Adrenal gland (tissue), 12 donors: ENCODE measurements around the gene GUCA2A. TPM values are rescaled to one million over a fixed set of nuclear protein-coding genes. Genes with fewer than 3 reads are reported as not detected.

ENCODE experiments used
- DNase-seq, 7 donors: peaks; one replicate each; pipeline ENCODE4 v3.0.0-alpha.2; 2019 to 2020
- H3K27ac ChIP-seq, 5 donors: fragments of 200-600 bp; sonication (generic) in 4 of 5; 1 replicate in 3 of 5; 2 replicates in 2 of 5; pipeline versions ENCODE4 v1.5.1 to v1.8.0; 2016 to 2020; ENCODE audit warnings: mild to moderate bottlenecking in 1 of 5
- H3K27me3 ChIP-seq: fragments of 200-600 bp; 2 replicates; pipeline ENCODE4 v1.8.0; 2021
- H3K36me3 ChIP-seq, 2 donors: fragments of 200-600 bp; replicated peaks in 1 of 2; 1 replicate in 1 of 2; 2 replicates in 1 of 2; pipeline versions ENCODE4 v1.5.1 to v1.8.0; 2018 to 2022
- H3K4me1 ChIP-seq, 2 donors: fragments of 200-600 bp; replicated peaks in 1 of 2; 1 replicate in 1 of 2; 2 replicates in 1 of 2; pipeline versions ENCODE4 v1.5.1 to v1.8.0; 2018 to 2021
- H3K4me3 ChIP-seq, 4 donors: fragments of 200-600 bp; sonication (generic) in 3 of 4; one replicate each; pipeline ENCODE4 v1.5.1; 2016 to 2018
- H3K9me3 ChIP-seq, 3 donors: fragments of 200-600 bp; sonication (generic) in 1 of 3; replicated peaks in 1 of 3; 1 replicate in 2 of 3; 2 replicates in 1 of 3; pipeline versions ENCODE4 v1.5.1 to v1.8.0; 2016 to 2021
- POLR2A ChIP-seq, 2 donors: fragments of 450-650 bp; IDR thresholded peaks; one replicate each; pipeline ENCODE4 v1.6.1; 2017; ENCODE audit warnings: antibody characterized with exemption in 2 of 2, mild to moderate bottlenecking in 2 of 2, moderate library complexity in 1 of 2
- WGBS, 4 donors: extraction: QIAGEN DNeasy Blood & Tissue Kit in 2 of 4; methylation state at CpG; one replicate each; pipeline versions ENCODE4 v1.1.5 to v1.1.7; 2013 to 2017; 5-methylcytosine and 5-hydroxymethylcytosine counted together
- intact Hi-C, 2 donors: fragments of 100-400 bp; cut with DNase I; formaldehyde crosslinking; loops; one replicate each; pipeline versions ENCODE4 v1.14.1 to v1.15.0; 2022 to 2023
- polyA plus RNA-seq, 3 donors: library from polyadenylated mRNA; stranded (reverse); fragments of 200-250 nt in 2 of 3; fragments of 350-450 nt in 1 of 3; fragmentation: Illumina TruSeq in 1 of 3; extraction: RNeasy Lipid Tissue Mini Kit (QIAGEN cat#74804) in 1 of 3; gene quantifications; one replicate each; pipeline ENCODE4 v1.2.3, GENCODE V29; 2013 to 2014
- total RNA-seq, 9 donors: library from RNA; depleted of rRNA in 4 of 9; stranded (reverse); fragments of >200 nt in 4 of 9; fragments of 120-200 nt in 1 of 9; fragmentation: NEBNext Ultra II Directional in 1 of 9; extraction: Animal tissue kit (Norgen Biotek cat#: 25700) in 1 of 9; gene quantifications; one replicate each; pipeline versions ENCODE4 v1.1.0 to v1.2.4, GENCODE V29; 2013 to 2023
- TF ChIP-seq, protein P1 (sequence below), 6 experiments: fragments of 450-650 bp in 4 of 6; fragments of 200-600 bp in 2 of 6; sonication (generic) in 1 of 6; IDR thresholded peaks; 1 replicate in 5 of 6; 2 replicates in 1 of 6; pipeline versions ENCODE4 v1.5.1 to v1.8.0; 2016 to 2021; ENCODE audit warnings: antibody characterized with exemption in 6 of 6, mild to moderate bottlenecking in 2 of 6, moderate library complexity in 1 of 6
- donor health status: healthy with polysubstance abuse.
- donor health status: Bipolar disorder and iron deficiency.
- donor health status: DM: yes; HTN: yes; CAD: no.
- donor health status: DM: no; HTN: no; CAD: no.
- donor health status: DM: no; HTN: no; CAD: no.
- donor health status: DM: yes; HTN: yes; CAD: no.

The GUCA2A gene
- total and polyA plus RNA-seq, 12 donors = 0.61 TPM; not detected in 11

GRCh38 chr1:42158189-42158588 is 6.4 kb downstream of the GUCA2A start:
- intact Hi-C loops = no loop called here
- WGBS, 4 donors = 49 to 62% (median 59%) methylated on average over 2 of the region's 2 CpGs
- Histone ChIP-seq H3K27me3 (no peaks in the 10 kb centered on the region), H3K9me3 (peaks cover 0 to 11% (median 0%) of the 10 kb centered on the region in 3 donors), H3K4me1 (no peaks in the 10 kb centered on the region), H3K27ac (no peak overlapping the region), H3K4me3 (no peak overlapping the region), H3K36me3 (no peaks in the 10 kb centered on the region)
- TF ChIP-seq, protein P1, sequence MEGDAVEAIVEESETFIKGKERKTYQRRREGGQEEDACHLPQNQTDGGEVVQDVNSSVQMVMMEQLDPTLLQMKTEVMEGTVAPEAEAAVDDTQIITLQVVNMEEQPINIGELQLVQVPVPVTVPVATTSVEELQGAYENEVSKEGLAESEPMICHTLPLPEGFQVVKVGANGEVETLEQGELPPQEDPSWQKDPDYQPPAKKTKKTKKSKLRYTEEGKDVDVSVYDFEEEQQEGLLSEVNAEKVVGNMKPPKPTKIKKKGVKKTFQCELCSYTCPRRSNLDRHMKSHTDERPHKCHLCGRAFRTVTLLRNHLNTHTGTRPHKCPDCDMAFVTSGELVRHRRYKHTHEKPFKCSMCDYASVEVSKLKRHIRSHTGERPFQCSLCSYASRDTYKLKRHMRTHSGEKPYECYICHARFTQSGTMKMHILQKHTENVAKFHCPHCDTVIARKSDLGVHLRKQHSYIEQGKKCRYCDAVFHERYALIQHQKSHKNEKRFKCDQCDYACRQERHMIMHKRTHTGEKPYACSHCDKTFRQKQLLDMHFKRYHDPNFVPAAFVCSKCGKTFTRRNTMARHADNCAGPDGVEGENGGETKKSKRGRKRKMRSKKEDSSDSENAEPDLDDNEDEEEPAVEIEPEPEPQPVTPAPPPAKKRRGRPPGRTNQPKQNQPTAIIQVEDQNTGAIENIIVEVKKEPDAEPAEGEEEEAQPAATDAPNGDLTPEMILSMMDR (IDR thresholded peaks at IDR 0.05) = no peak
- TF ChIP-seq POLR2A (IDR thresholded peaks at IDR 0.05) = no peak
- DNase-seq = no peak

DNA sequence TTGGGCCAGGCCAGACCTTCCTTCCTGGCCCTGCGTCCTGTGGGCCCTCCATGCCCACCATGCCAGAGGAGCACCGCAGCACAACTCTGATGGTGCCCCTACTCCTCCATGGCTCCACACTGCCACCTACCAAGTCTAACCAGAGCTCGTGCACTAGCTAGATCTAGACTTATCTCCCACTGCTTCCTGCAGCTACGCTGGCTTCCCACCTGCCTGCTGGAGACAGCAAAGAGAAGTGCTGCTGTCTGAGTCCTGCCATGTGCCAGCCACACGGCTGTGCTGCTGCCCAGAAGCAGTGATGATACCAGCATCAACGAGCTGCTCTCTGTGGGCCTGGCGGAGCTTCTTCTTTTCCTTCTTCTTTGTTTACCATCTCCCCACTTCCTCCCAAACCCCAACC is 6.9 kb downstream of the GUCA2A start:
- H3K27ac ChIP-seq = no peak overlapping the region
- TF ChIP-seq POLR2A (IDR thresholded peaks at IDR 0.05) = no peak
- TF ChIP-seq, protein P1 (IDR thresholded peaks at IDR 0.05) = no peak
- peaks cover 0 to 11% (median 0%) of the 10 kb centered on the region in 3 donors for H3K9me3 ChIP-seq
- H3K36me3 ChIP-seq = no peaks in the 10 kb centered on the region
- WGBS, 4 donors = 64 to 75% (median 71%) methylated on average over 7 of the region's 7 CpGs
- no peak overlapping the region for H3K4me3 ChIP-seq
- no peaks in the 10 kb centered on the region for H3K27me3 ChIP-seq
- no peak for DNase-seq
- H3K4me1 ChIP-seq = no peaks in the 10 kb centered on the region
- intact Hi-C loops = no loop called here

- H3K27ac ChIP-seq = no peak overlapping the region
- no peak overlapping the region for H3K4me3 ChIP-seq
- H3K4me1 ChIP-seq = no peaks in the 10 kb centered on the region
- H3K36me3 ChIP-seq = no peaks in the 10 kb centered on the region
- no peak for DNase-seq
- TF ChIP-seq POLR2A (IDR thresholded peaks at IDR 0.05) = no peak
- TF ChIP-seq, protein P1 (IDR thresholded peaks at IDR 0.05) = no peak
- 63 to 91% (median 88%) methylated on average over 3 to 12 of the region's 12 CpGs for WGBS, 4 donors
- H3K27me3 ChIP-seq = no peaks in the 10 kb centered on the region
- peaks cover 0 to 5% (median 0%) of the 10 kb centered on the region in 3 donors for H3K9me3 ChIP-seq
- intact Hi-C loops = no loop called here
Observed at GRCh38 chr1:42155362-42155761, 9.2 kb downstream of the GUCA2A start.

DNA sequence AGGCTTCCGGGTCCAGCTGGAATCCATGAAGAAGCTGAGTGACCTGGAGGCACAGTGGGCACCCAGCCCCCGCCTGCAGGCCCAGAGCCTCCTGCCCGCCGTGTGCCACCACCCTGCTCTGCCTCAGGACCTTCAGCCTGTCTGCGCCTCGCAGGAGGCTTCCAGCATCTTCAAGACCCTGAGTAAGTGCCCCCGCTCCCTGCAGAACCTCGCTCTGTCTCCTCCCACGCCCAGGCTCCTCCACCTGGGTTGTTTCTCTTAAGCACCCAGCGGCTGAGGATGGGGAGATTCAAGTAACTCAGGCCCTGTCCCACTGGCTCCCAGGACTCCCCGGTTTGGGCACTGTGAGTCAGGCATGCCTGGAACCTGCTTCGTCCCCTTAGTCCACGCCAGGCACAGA is 9.9 kb downstream of the GUCA2A start:
- H3K27me3 ChIP-seq = no peaks in the 10 kb centered on the region

More for the DNA sequence above, 9.9 kb downstream of the GUCA2A start:
- no peaks in the 10 kb centered on the region for H3K36me3 ChIP-seq
- no peaks in the 10 kb centered on the region for H3K4me1 ChIP-seq
- WGBS, 4 donors = 90 to 92% (median 91%) methylated on average over 9 to 13 of the region's 13 CpGs
- intact Hi-C loops = no loop called here
- H3K4me3 ChIP-seq = no peak overlapping the region
- TF ChIP-seq POLR2A (IDR thresholded peaks at IDR 0.05) = no peak
- TF ChIP-seq, protein P1 (IDR thresholded peaks at IDR 0.05) = no peak
- DNase-seq = no peak
- no peaks in the 10 kb centered on the region for H3K9me3 ChIP-seq
- no peak overlapping the region for H3K27ac ChIP-seq
